B cell (primary cell): ENCODE data around the gene RASSF8. TPM values are rescaled to one million over a fixed set of nuclear protein-coding genes. Genes with fewer than 3 reads are reported as not detected.

Experiments
- ATAC-seq: fragments of 200-7000 bp; cut with Tn5 transposase; one replicate; pipeline ENCODE4 v1.10.0; 2021; ENCODE audit warnings: low read depth, mild to moderate bottlenecking, moderate number of reproducible peaks, moderate library complexity
- CTCF ChIA-PET: fragments of 350-600 bp; sonication (Branson Sonifier 250); formaldehyde crosslinking; loops from one replicate; lab custom pipeline; 2021; ENCODE audit warnings: antibody characterized with exemption, inconsistent platforms; lab: Charles Lee
- POLR2A ChIA-PET: fragments of 350-600 bp; sonication (Branson Sonifier 250); formaldehyde crosslinking; loops from one replicate; lab custom pipeline; 2021; ENCODE audit warnings: antibody characterized with exemption; lab: Charles Lee
- DNase-seq: peaks from one replicate; pipeline ENCODE4 v3.0.0; 2013
- H2AFZ ChIP-seq: 2 replicates; pipeline ENCODE4 v1.6.1; 2012; ENCODE audit warnings: mild to moderate bottlenecking, low read depth, low read length; ENCODE audit not compliant: insufficient read depth, poor library complexity, severe bottlenecking
- H3K27ac ChIP-seq, 2 donors: 1 replicate in 1 of 2; 2 replicates in 1 of 2; pipeline ENCODE4 v1.5.1; 2012 to 2013; ENCODE audit warnings: low read length in 2 of 2, mild to moderate bottlenecking in 2 of 2, moderate library complexity in 1 of 2
- H3K27me3 ChIP-seq, 4 experiments: fragments of 200-600 bp in 1 of 4; sonication (generic) in 1 of 4; replicated peaks in 1 of 4; 1 replicate in 2 of 4; 2 replicates in 2 of 4; pipeline versions ENCODE4 v1.6.1 to v1.7.0; 2013 to 2016; ENCODE audit warnings: low read length in 3 of 4, mild to moderate bottlenecking in 2 of 4, mixed read lengths in 1 of 4, moderate library complexity in 1 of 4; ENCODE audit not compliant: insufficient read depth in 4 of 4, control insufficient read depth in 3 of 4; ENCODE audit errors: control extremely low read depth in 1 of 4
- H3K36me3 ChIP-seq, 2 experiments: replicated peaks in 1 of 2; 1 replicate in 1 of 2; 2 replicates in 1 of 2; pipeline versions ENCODE4 v1.6.1 to v1.7.1; 2013; ENCODE audit warnings: low read length in 1 of 2; ENCODE audit not compliant: insufficient read depth in 2 of 2, control insufficient read depth in 1 of 2; ENCODE audit errors: control extremely low read depth in 1 of 2, extremely low read depth in 1 of 2
- H3K4me1 ChIP-seq, 2 donors: fragments of 200-600 bp in 1 of 2; sonication (generic) in 1 of 2; 1 replicate in 1 of 2; 2 replicates in 1 of 2; pipeline versions ENCODE4 v1.5.1 to v1.6.1; 2013 to 2017; ENCODE audit warnings: low read length in 2 of 2; ENCODE audit not compliant: control insufficient read depth in 2 of 2, insufficient read depth in 2 of 2
- H3K4me2 ChIP-seq: replicated peaks from 2 replicates; pipeline ENCODE3; 2012; ENCODE audit warnings: mild to moderate bottlenecking, low read depth, low read length; ENCODE audit not compliant: poor library complexity, severe bottlenecking
- H3K4me3 ChIP-seq, 5 experiments: fragments of 200-600 bp in 1 of 5; sonication (generic) in 1 of 5; 1 replicate in 3 of 5; 2 replicates in 2 of 5; pipeline versions ENCODE4 v1.5.1 to v1.7.0; 2011 to 2016; ENCODE audit warnings: low read length in 4 of 5, mild to moderate bottlenecking in 4 of 5, low read depth in 2 of 5, control low read depth in 1 of 5, moderate library complexity in 1 of 5; ENCODE audit not compliant: insufficient read depth in 1 of 5; ENCODE audit errors: control extremely low read depth in 1 of 5, extremely low read depth in 1 of 5
- H3K79me2 ChIP-seq: fragments of 200-600 bp; sonication (generic); one replicate; pipeline ENCODE4 v1.6.0; 2016; ENCODE audit warnings: low read length; ENCODE audit not compliant: control insufficient read depth, insufficient read depth
- H3K9ac ChIP-seq: fragments of 200-600 bp; sonication (generic); 2 replicates; pipeline ENCODE4 v1.6.1; 2017; ENCODE audit warnings: mild to moderate bottlenecking, low read length, moderate library complexity
- H3K9me3 ChIP-seq, 3 donors: one replicate each; pipeline versions ENCODE4 v1.6.1 to v1.7.1; 2013; ENCODE audit warnings: low read length in 2 of 3; ENCODE audit not compliant: control insufficient read depth in 2 of 3, insufficient read depth in 1 of 3; ENCODE audit errors: control extremely low read depth in 1 of 3
- H4K20me1 ChIP-seq: 2 replicates; pipeline ENCODE4 v1.6.0; 2012; ENCODE audit warnings: mild to moderate bottlenecking, low read length; ENCODE audit not compliant: insufficient read depth, control insufficient read depth, poor library complexity, severe bottlenecking
- H3K27ac Mint-ChIP-seq: one replicate; pipeline ENCODE4 v1.8.0; 2021; ENCODE audit warnings: mixed read lengths
- H3K27me3 Mint-ChIP-seq: one replicate; pipeline ENCODE4 v1.8.0; 2021; ENCODE audit warnings: mixed read lengths
- H3K4me1 Mint-ChIP-seq: one replicate; pipeline ENCODE4 v1.8.0; 2021; ENCODE audit warnings: mixed read lengths
- H3K4me3 Mint-ChIP-seq: one replicate; pipeline ENCODE4 v1.8.0; 2021; ENCODE audit warnings: mixed read lengths
- H3K9me3 Mint-ChIP-seq: one replicate; pipeline ENCODE4 v1.8.0; 2022; ENCODE audit warnings: mixed read lengths; ENCODE audit not compliant: insufficient read depth
- CTCF ChIP-seq: fragments of 200-600 bp; IDR thresholded peaks from one replicate; pipeline ENCODE4 v1.8.0; 2022; ENCODE audit warnings: antibody characterized with exemption, mild to moderate bottlenecking
- EZH2 ChIP-seq: IDR thresholded peaks from 2 replicates; pipeline ENCODE4 v1.6.1; 2012; ENCODE audit warnings: borderline replicate concordance, low read depth, mild to moderate bottlenecking, moderate library complexity, low read length; ENCODE audit not compliant: insufficient read depth, poor library complexity, severe bottlenecking
- WGBS: methylation state at CpG from one replicate; pipeline ENCODE4 v1.1.5; 2013; ENCODE audit warnings: missing lambda C conversion rate; ENCODE audit not compliant: insufficient coverage; 5-methylcytosine and 5-hydroxymethylcytosine counted together
- intact Hi-C: fragments of 100-400 bp; cut with micrococcal nuclease; formaldehyde crosslinking; loops from one replicate; pipeline ENCODE4 v1.10.0; 2022
- polyA plus RNA-seq: library from polyadenylated mRNA; depleted of rRNA; stranded (reverse); fragments of >200 nt; gene quantifications from 2 replicates; pipeline ENCODE4 v1.2.3, GENCODE V29; 2012
- total RNA-seq, 2 donors: library from RNA; stranded (reverse); fragments of 120-200 nt in 1 of 2; gene quantifications; 1 replicate in 1 of 2; 2 replicates in 1 of 2; pipeline versions ENCODE4 v1.2.3 to v1.2.4, GENCODE V29; 2013 to 2022

The RASSF8 gene
- total and polyA plus RNA-seq, 2 donors (not counting 1 experiment from before 2014, with no cell fraction given): 0.01 to 0.49 TPM

- DNase-seq (no peak), ATAC-seq (no peak)
- H3K4me3 Mint-ChIP-seq: no peak overlapping the region
- Histone ChIP-seq H3K27ac (no peak overlapping the region), H3K4me1 (no peaks in the 10 kb centered on the region), H3K4me3 (no peak overlapping the region), H3K4me2 (no peak overlapping the region), H3K9me3 (no peaks in the 10 kb centered on the region), H2AFZ (no peak overlapping the region), H3K79me2 (no peaks in the 10 kb centered on the region), H4K20me1 (no peaks in the 10 kb centered on the region), H3K27me3 (no peaks in the 10 kb centered on the region), H3K36me3 (no peaks in the 10 kb centered on the region), H3K9ac (no peak overlapping the region)
- H3K9me3 Mint-ChIP-seq: no peaks in the 10 kb centered on the region
- TF ChIP-seq CTCF (no peak), EZH2 (no peak)
- no peaks in the 10 kb centered on the region for H3K4me1 Mint-ChIP-seq
- H3K27ac Mint-ChIP-seq: no peak overlapping the region
- intact Hi-C loops: no loop called here
- no peaks in the 10 kb centered on the region for H3K27me3 Mint-ChIP-seq
- ChIA-PET CTCF (no interaction called here), POLR2A (no interaction called here)
These were observed 111.3 kb downstream of the RASSF8 start for GRCh38 chr12:26069796-26070195.

GRCh38 chr12:26077915-26078702, 119.6 kb downstream of the RASSF8 start:
- Mint-ChIP-seq H3K4me1 (no peaks in the 10 kb centered on the region), H3K27ac (no peak overlapping the region), H3K4me3 (no peak overlapping the region), H3K9me3 (peaks cover 10% of the 10 kb centered on the region), H3K27me3 (no peaks in the 10 kb centered on the region)
- no peak overlapping the region for H3K27ac ChIP-seq
- WGBS: 100% methylated on average over 2 of the region's 2 CpGs
- H2AFZ ChIP-seq: no peak overlapping the region
- DNase-seq: no peak
- ChIA-PET CTCF (no interaction called here), POLR2A (no interaction called here)
- H3K79me2 ChIP-seq: no peaks in the 10 kb centered on the region
- intact Hi-C loops: no loop called here
- no peaks in the 10 kb centered on the region for H4K20me1 ChIP-seq
- H3K4me3 ChIP-seq: no peak overlapping the region
- no peak overlapping the region for H3K4me2 ChIP-seq
- H3K9ac ChIP-seq: no peak overlapping the region
- TF ChIP-seq CTCF: no peak
- TF ChIP-seq EZH2: no peak
- no peaks in the 10 kb centered on the region for H3K4me1 ChIP-seq
- no peak for ATAC-seq
- H3K27me3 ChIP-seq: no peaks in the 10 kb centered on the region
- H3K9me3 ChIP-seq: peaks cover 0 to 9% (median 0%) of the 10 kb centered on the region in 3 donors
- no peaks in the 10 kb centered on the region for H3K36me3 ChIP-seq
